ENCODE data around the gene MTRF1.
"Not testable (repeated sequence)": the region's sequence is repeated elsewhere in the genome, so short reads cannot be mapped to it uniquely, and the experiment has no call there.

Gene MTRF1

GRCh38 chr13:41299316-41300094 is 36.1 kb upstream of the MTRF1 start:
- Histone ChIP-seq H3K27me3 (ENCODE audit: low read depth, low read length) (no peaks in the 10 kb centered on the region), H3K4me1 (ENCODE audit: control insufficient read depth in 1 of 2, insufficient read depth in 2 of 2, low read length in 2 of 2) (no peaks in the 10 kb centered on the region), H3K9me3 (ENCODE audit: control insufficient read depth in 1 of 2, low read length in 2 of 2) (no peaks in the 10 kb centered on the region)

GRCh38 chr13:41296879-41297646 is 33.7 kb upstream of the MTRF1 start:
- H3K9me3 ChIP-seq (ENCODE audit: control insufficient read depth in 1 of 2, low read length in 2 of 2), result no peaks in the 10 kb centered on the region
- no peaks in the 10 kb centered on the region for H3K36me3 ChIP-seq (ENCODE audit: control insufficient read depth in 1 of 2, insufficient read depth in 2 of 2, low read length in 2 of 2)
- H3K27me3 ChIP-seq (ENCODE audit: low read depth, low read length), result no peaks in the 10 kb centered on the region
- H3K27ac ChIP-seq (ENCODE audit: low read length), result no peak overlapping the region
- no peaks in the 10 kb centered on the region for H3K4me1 ChIP-seq (ENCODE audit: control insufficient read depth in 1 of 2, insufficient read depth in 2 of 2, low read length in 2 of 2)
- H3K4me3 ChIP-seq (ENCODE audit: low read depth in 1 of 2, low read length in 2 of 2), result no peak overlapping the region

More at GRCh38 chr13:41299316-41300094, 36.1 kb upstream of the MTRF1 start:
- Histone ChIP-seq H3K4me3 (ENCODE audit: low read depth in 1 of 2, low read length in 2 of 2) (no peak overlapping the region), H3K36me3 (ENCODE audit: control insufficient read depth in 1 of 2, insufficient read depth in 2 of 2, low read length in 2 of 2) (no peaks in the 10 kb centered on the region), H3K27ac (ENCODE audit: low read length) (no peak overlapping the region)

DNA sequence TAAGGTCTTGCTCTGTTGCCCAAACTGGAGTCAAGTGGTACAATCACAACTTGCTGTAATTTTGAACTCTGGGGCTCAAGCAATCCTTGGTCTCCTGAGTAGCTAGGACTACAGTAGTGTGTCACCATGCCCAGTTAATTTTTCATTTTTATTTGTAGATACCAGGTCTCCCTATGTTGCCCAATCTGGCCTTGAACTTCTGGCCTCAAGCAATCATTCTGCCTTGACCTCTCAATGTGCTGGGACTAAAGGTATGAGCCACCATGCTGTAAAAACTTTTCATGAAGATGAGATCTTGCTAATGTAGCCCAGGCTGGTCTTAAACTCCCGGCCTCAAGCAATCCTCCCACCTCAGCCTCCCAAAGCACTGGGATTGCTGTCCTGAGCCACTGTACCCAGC is 32.6 kb upstream of the MTRF1 start:
- Histone ChIP-seq H3K9me3 (ENCODE audit: control insufficient read depth in 1 of 2, low read length in 2 of 2) (no peaks in the 10 kb centered on the region), H3K4me1 (ENCODE audit: control insufficient read depth in 1 of 2, insufficient read depth in 2 of 2, low read length in 2 of 2) (no peaks in the 10 kb centered on the region), H3K27ac (ENCODE audit: low read length) (no peak overlapping the region), H3K4me3 (ENCODE audit: low read depth in 1 of 2, low read length in 2 of 2) (no peak overlapping the region), H3K36me3 (ENCODE audit: control insufficient read depth in 1 of 2, insufficient read depth in 2 of 2, low read length in 2 of 2) (no peaks in the 10 kb centered on the region), H3K27me3 (ENCODE audit: low read depth, low read length) (no peaks in the 10 kb centered on the region)

- Histone ChIP-seq H3K27ac (ENCODE audit: low read length) (no peak overlapping the region), H3K4me1 (ENCODE audit: control insufficient read depth in 1 of 2, insufficient read depth in 2 of 2, low read length in 2 of 2) (no peaks in the 10 kb centered on the region), H3K36me3 (ENCODE audit: control insufficient read depth in 1 of 2, insufficient read depth in 2 of 2, low read length in 2 of 2) (no peaks in the 10 kb centered on the region), H3K27me3 (ENCODE audit: low read depth, low read length) (no peaks in the 10 kb centered on the region), H3K9me3 (ENCODE audit: control insufficient read depth in 1 of 2, low read length in 2 of 2) (no peaks in the 10 kb centered on the region), H3K4me3 (ENCODE audit: low read depth in 1 of 2, low read length in 2 of 2) (no peak overlapping the region)
Observed at GRCh38 chr13:41294914-41295313, 31.5 kb upstream of the MTRF1 start.

GRCh38 chr13:41293272-41293671 is 29.9 kb upstream of the MTRF1 start:
- Histone ChIP-seq H3K27me3 (ENCODE audit: low read depth, low read length) (no peaks in the 10 kb centered on the region), H3K9me3 (ENCODE audit: control insufficient read depth in 1 of 2, low read length in 2 of 2) (no peaks in the 10 kb centered on the region), H3K4me1 (ENCODE audit: control insufficient read depth in 1 of 2, insufficient read depth in 2 of 2, low read length in 2 of 2) (no peaks in the 10 kb centered on the region), H3K27ac (ENCODE audit: low read length) (no peak overlapping the region), H3K4me3 (ENCODE audit: low read depth in 1 of 2, low read length in 2 of 2) (no peak overlapping the region), H3K36me3 (ENCODE audit: control insufficient read depth in 1 of 2, insufficient read depth in 2 of 2, low read length in 2 of 2) (no peaks in the 10 kb centered on the region)

GRCh38 chr13:41291246-41291645 is 27.9 kb upstream of the MTRF1 start:
- Histone ChIP-seq H3K4me1 (ENCODE audit: control insufficient read depth in 1 of 2, insufficient read depth in 2 of 2, low read length in 2 of 2) (no peaks in the 10 kb centered on the region), H3K27ac (ENCODE audit: low read length) (no peak overlapping the region), H3K36me3 (ENCODE audit: control insufficient read depth in 1 of 2, insufficient read depth in 2 of 2, low read length in 2 of 2) (no peaks in the 10 kb centered on the region), H3K27me3 (ENCODE audit: low read depth, low read length) (no peaks in the 10 kb centered on the region), H3K4me3 (ENCODE audit: low read depth in 1 of 2, low read length in 2 of 2) (no peak overlapping the region), H3K9me3 (ENCODE audit: control insufficient read depth in 1 of 2, low read length in 2 of 2) (no peaks in the 10 kb centered on the region)

DNA sequence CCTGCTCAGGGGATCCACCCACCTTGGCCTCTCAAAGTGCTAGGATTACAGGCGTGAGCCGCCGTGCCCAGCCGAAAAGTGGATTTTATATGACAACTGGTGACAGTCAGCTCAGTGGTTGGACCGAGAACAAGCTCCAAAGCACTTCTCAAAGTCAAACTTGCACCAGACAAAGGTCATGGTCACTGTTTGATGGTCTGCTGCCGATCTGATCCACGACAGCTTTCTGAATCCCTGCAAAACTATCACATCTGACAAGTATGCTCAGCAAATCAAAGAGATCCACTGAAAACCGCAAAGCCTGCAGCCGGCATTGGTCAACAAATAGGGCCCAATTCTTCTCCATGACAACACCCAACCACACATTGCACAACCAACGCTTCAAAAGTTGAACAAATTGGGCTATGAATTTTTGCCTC is 26.1 kb upstream of the MTRF1 start:
- Histone ChIP-seq H3K27ac (ENCODE audit: low read length) (no peak overlapping the region), H3K36me3 (ENCODE audit: control insufficient read depth in 1 of 2, insufficient read depth in 2 of 2, low read length in 2 of 2) (no peaks in the 10 kb centered on the region), H3K4me3 (ENCODE audit: low read depth in 1 of 2, low read length in 2 of 2) (no peak overlapping the region), H3K4me1 (ENCODE audit: control insufficient read depth in 1 of 2, insufficient read depth in 2 of 2, low read length in 2 of 2) (no peaks in the 10 kb centered on the region), H3K9me3 (ENCODE audit: control insufficient read depth in 1 of 2, low read length in 2 of 2) (no peaks in the 10 kb centered on the region), H3K27me3 (ENCODE audit: low read depth, low read length) (no peaks in the 10 kb centered on the region)

DNA sequence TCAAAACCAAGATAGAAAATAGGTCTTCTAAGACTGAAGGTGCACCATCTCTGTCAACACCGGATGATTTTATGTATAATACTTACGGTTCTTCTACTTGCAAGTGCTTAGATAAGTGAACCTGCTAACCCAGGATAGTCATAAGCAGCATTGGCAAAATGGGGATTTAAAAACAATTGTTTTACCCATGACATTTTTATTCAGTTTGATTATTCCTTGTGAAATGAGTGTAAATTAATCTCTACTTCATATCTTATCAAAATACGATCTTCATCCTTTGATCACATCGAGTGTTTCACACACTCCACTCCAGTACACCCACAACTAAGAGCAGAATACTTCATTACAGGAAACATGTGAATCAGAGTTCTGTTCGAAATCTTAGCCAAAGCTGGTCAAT is 23.0 kb upstream of the MTRF1 start:
- H3K27me3 ChIP-seq (ENCODE audit: low read depth, low read length), result no peaks in the 10 kb centered on the region
- H3K27ac ChIP-seq (ENCODE audit: low read length), result no peak overlapping the region
- H3K9me3 ChIP-seq (ENCODE audit: control insufficient read depth in 1 of 2, low read length in 2 of 2), result no peaks in the 10 kb centered on the region
- no peak overlapping the region for H3K4me3 ChIP-seq (ENCODE audit: low read depth in 1 of 2, low read length in 2 of 2)
- no peaks in the 10 kb centered on the region for H3K36me3 ChIP-seq (ENCODE audit: control insufficient read depth in 1 of 2, insufficient read depth in 2 of 2, low read length in 2 of 2)
- no peaks in the 10 kb centered on the region for H3K4me1 ChIP-seq (ENCODE audit: control insufficient read depth in 1 of 2, insufficient read depth in 2 of 2, low read length in 2 of 2)

- no peaks in the 10 kb centered on the region for H3K4me1 ChIP-seq (ENCODE audit: control insufficient read depth in 1 of 2, insufficient read depth in 2 of 2, low read length in 2 of 2)
- H3K27me3 ChIP-seq (ENCODE audit: low read depth, low read length), result no peaks in the 10 kb centered on the region
- no peaks in the 10 kb centered on the region for H3K9me3 ChIP-seq (ENCODE audit: control insufficient read depth in 1 of 2, low read length in 2 of 2)
- H3K36me3 ChIP-seq (ENCODE audit: control insufficient read depth in 1 of 2, insufficient read depth in 2 of 2, low read length in 2 of 2), result no peaks in the 10 kb centered on the region
- H3K27ac ChIP-seq (ENCODE audit: low read length), result no peak overlapping the region
- H3K4me3 ChIP-seq (ENCODE audit: low read depth in 1 of 2, low read length in 2 of 2), result no peak overlapping the region
Observed at GRCh38 chr13:41284512-41285288, 21.3 kb upstream of the MTRF1 start.

DNA sequence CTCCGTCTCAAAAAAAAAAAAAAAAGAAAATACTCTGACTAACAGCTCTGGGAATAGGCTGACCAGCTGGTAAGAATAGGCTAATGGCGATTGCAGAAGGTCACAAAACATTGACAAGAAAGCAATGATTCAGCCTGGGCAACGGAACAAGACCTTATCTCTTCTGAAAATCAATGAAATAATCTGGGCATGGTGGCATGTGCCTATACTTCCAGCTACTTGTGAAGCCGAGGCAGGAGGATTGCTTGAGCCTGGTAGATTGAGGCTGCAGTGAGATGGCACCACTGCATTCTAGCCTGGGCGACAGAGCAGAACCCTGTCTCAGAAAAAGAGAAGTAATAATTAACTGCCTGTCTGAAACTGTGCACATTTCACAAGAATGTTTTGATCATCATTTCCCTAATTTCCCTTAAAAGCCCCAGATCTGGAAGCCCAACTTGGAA is 18.8 kb upstream of the MTRF1 start:
- Histone ChIP-seq H3K27ac (ENCODE audit: low read length) (no peak overlapping the region), H3K4me1 (ENCODE audit: control insufficient read depth in 1 of 2, insufficient read depth in 2 of 2, low read length in 2 of 2) (no peaks in the 10 kb centered on the region), H3K4me3 (ENCODE audit: low read depth in 1 of 2, low read length in 2 of 2) (no peak overlapping the region), H3K27me3 (ENCODE audit: low read depth, low read length) (no peaks in the 10 kb centered on the region), H3K9me3 (ENCODE audit: control insufficient read depth in 1 of 2, low read length in 2 of 2) (no peaks in the 10 kb centered on the region), H3K36me3 (ENCODE audit: control insufficient read depth in 1 of 2, insufficient read depth in 2 of 2, low read length in 2 of 2) (no peaks in the 10 kb centered on the region)

- not testable (repeated sequence) for H3K27ac ChIP-seq (ENCODE audit: low read length); H3K27me3 ChIP-seq (ENCODE audit: low read depth, low read length); H3K9me3 ChIP-seq (ENCODE audit: control insufficient read depth in 1 of 2, low read length in 2 of 2); H3K4me3 ChIP-seq (ENCODE audit: low read depth in 1 of 2, low read length in 2 of 2); H3K36me3 ChIP-seq (ENCODE audit: control insufficient read depth in 1 of 2, insufficient read depth in 2 of 2, low read length in 2 of 2); H3K4me1 ChIP-seq (ENCODE audit: control insufficient read depth in 1 of 2, insufficient read depth in 2 of 2, low read length in 2 of 2)
Observed at GRCh38 chr13:41279156-41279555, 15.8 kb upstream of the MTRF1 start.

All from muscle layer of duodenum (tissue), 2 donors.